Heart left ventricle (tissue), 16 donors: ENCODE results near the gene SLC22A15. TPM values are rescaled to one million over a fixed set of nuclear protein-coding genes. Genes with fewer than 3 reads are reported as not detected.

ENCODE experiments used
- ATAC-seq, 4 donors: fragments of 200-7000 bp; cut with Tn5 transposase; one replicate each; pipeline ENCODE4 v1.9.1; 2020 to 2022; ENCODE audit warnings: moderate library complexity in 4 of 4, mild to moderate bottlenecking in 3 of 4, moderate number of reproducible peaks in 1 of 4
- DNase-seq, 5 donors: peaks; one replicate each; pipeline ENCODE4 v3.0.0-alpha.2; 2020
- H3K27ac ChIP-seq, 12 donors: fragments of 200-600 bp; sonication (generic) in 4 of 12; one replicate each; pipeline versions ENCODE4 v1.5.0 to v1.8.0; 2016 to 2022; ENCODE audit warnings: mild to moderate bottlenecking in 2 of 12
- H3K27me3 ChIP-seq, 9 donors: fragments of 200-600 bp; sonication (generic) in 2 of 9; one replicate each; pipeline versions ENCODE4 v1.5.1 to v1.8.0; 2016 to 2022; ENCODE audit warnings: mild to moderate bottlenecking in 3 of 9
- H3K36me3 ChIP-seq, 9 donors: fragments of 200-600 bp; sonication (generic) in 2 of 9; one replicate each; pipeline versions ENCODE4 v1.5.0 to v1.8.0; 2018 to 2022; ENCODE audit warnings: mild to moderate bottlenecking in 2 of 9
- H3K4me1 ChIP-seq, 12 donors: fragments of 200-600 bp; sonication (generic) in 4 of 12; one replicate each; pipeline versions ENCODE4 v1.5.0 to v1.8.0; 2016 to 2022; ENCODE audit warnings: mild to moderate bottlenecking in 3 of 12
- H3K4me3 ChIP-seq, 12 donors: fragments of 200-600 bp; sonication (generic) in 4 of 12; one replicate each; pipeline versions ENCODE4 v1.5.0 to v1.8.0; 2017 to 2022; ENCODE audit warnings: mild to moderate bottlenecking in 9 of 12, moderate library complexity in 4 of 12
- H3K9me3 ChIP-seq, 12 donors: fragments of 200-600 bp; sonication (generic) in 4 of 12; one replicate each; pipeline versions ENCODE4 v1.5.0 to v1.8.0; 2016 to 2022; ENCODE audit warnings: mild to moderate bottlenecking in 1 of 12
- POLR2A ChIP-seq, 2 donors: fragments of 450-650 bp; IDR thresholded peaks; one replicate each; pipeline ENCODE4 v1.6.1; 2017; ENCODE audit warnings: antibody characterized with exemption in 2 of 2, mild to moderate bottlenecking in 2 of 2, moderate library complexity in 2 of 2
- WGBS, 4 donors: extraction: QIAGEN DNeasy Blood & Tissue Kit in 2 of 4; methylation state at CpG; one replicate each; pipeline versions ENCODE4 v1.1.5 to v1.1.7; 2013 to 2018; 5-methylcytosine and 5-hydroxymethylcytosine counted together
- intact Hi-C, 10 donors: fragments of 100-400 bp; cut with DNase I; formaldehyde crosslinking; loops; one replicate each; pipeline versions ENCODE4 v1.11.1 to v1.14.2; 2022
- polyA plus RNA-seq, 2 donors: library from polyadenylated mRNA; stranded (reverse); fragments of 200-250 nt; gene quantifications; one replicate each; pipeline ENCODE4 v1.2.3, GENCODE V29; 2013
- total RNA-seq, 9 donors: library from RNA; depleted of rRNA in 2 of 9; stranded (reverse); fragments of >200 nt in 2 of 9; fragmentation: NEBNext Ultra II Directional in 3 of 9; extraction: Animal tissue kit (Norgen Biotek cat#: 25700) in 3 of 9; gene quantifications; one replicate each; pipeline versions ENCODE4 v1.1.0 to v1.2.4, GENCODE V29; 2016 to 2023
- TF ChIP-seq, protein P1 (sequence below), 12 donors: fragments of 200-600 bp; sonication (generic) in 4 of 12; IDR thresholded peaks; one replicate each; pipeline versions ENCODE4 v1.5.0 to v1.8.0; 2018 to 2022; ENCODE audit warnings: antibody characterized with exemption in 12 of 12, mild to moderate bottlenecking in 5 of 12
- donor health status: ischemic (EF 13 %, LVEDD 7.1; RV severe dilation, severe dysfunction).
- donor health status: healthy with polysubstance abuse.
- donor health status: DM: no; HTN: yes; CAD: no.
- donor health status: DM: no; HTN: no; CAD: no.
- donor health status: ischemic (EF 25% LVEDD 6.9; RV normal size, moderate dysfunction).
- donor health status: ischemic (EF 25% LVEDD 5.7; RV mildly dilated, moderate dysfunction).
- donor health status: healthy.
- donor health status: DM: yes; HTN: yes; CAD: no.
- donor health status: ischemic (EF 35%, LVEDD 5.7; RV mildly dilated, moderate dysfunction).
- donor health status: nonischemic (EF 11% LVEDD 7.7; RV severe dilation, severe dysfunction).
- donor health status: DM: yes; HTN: yes; CAD: no.
- donor health status: PGD.
- donor health status: ischemic (EF 29% LVEDD 5.4; RV normal size, mild dysfunction).
- donor health status: nonischemic (EF 23%, LVEDD 6.1; RV moderate dilation, normal function).

Gene SLC22A15
- total and polyA plus RNA-seq, 11 donors: 2.7 to 9.4 (median 7.9) TPM

DNA sequence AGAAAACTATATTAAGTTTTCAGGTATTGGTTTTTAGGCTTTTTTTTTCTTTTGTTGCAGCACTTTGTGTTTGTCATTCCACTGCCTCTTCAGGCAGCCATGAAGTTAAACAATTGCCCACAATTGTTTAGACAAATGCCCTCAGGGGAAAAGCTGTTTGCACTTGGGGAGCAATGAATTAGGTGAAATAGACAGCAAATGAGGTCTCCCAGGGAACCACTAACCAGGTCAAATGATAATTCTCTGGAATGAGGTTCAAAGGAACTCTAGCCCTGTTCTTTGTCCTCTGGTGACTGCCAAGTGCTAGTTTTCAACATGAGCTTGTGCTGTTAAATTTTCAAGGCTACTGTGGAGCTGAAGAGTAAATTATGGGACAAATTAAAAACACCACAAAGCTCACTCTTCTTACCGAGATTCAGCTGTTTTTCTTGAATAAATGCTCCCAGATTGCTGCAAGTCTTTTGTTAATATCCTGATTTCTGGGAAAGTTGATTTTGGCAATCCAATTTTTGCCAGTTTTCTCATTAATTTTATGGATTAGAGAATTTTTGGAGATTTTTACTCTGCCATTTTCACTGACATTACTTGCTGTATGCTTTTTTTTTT, 119.8 kb downstream of the SLC22A15 start:
- DNase-seq (no peak), ATAC-seq (no peak)
- peaks cover 0 to 27% (median 4%) of the 10 kb centered on the region in 12 donors for H3K9me3 ChIP-seq
- no peaks in the 10 kb centered on the region for H3K36me3 ChIP-seq
- H3K4me3 ChIP-seq: no peak overlapping the region
- H3K27ac ChIP-seq: no peak overlapping the region
- H3K4me1 ChIP-seq: peaks cover 0 to 5% (median 0%) of the 10 kb centered on the region in 12 donors
- intact Hi-C loops: no loop called here
- TF ChIP-seq, protein P1, sequence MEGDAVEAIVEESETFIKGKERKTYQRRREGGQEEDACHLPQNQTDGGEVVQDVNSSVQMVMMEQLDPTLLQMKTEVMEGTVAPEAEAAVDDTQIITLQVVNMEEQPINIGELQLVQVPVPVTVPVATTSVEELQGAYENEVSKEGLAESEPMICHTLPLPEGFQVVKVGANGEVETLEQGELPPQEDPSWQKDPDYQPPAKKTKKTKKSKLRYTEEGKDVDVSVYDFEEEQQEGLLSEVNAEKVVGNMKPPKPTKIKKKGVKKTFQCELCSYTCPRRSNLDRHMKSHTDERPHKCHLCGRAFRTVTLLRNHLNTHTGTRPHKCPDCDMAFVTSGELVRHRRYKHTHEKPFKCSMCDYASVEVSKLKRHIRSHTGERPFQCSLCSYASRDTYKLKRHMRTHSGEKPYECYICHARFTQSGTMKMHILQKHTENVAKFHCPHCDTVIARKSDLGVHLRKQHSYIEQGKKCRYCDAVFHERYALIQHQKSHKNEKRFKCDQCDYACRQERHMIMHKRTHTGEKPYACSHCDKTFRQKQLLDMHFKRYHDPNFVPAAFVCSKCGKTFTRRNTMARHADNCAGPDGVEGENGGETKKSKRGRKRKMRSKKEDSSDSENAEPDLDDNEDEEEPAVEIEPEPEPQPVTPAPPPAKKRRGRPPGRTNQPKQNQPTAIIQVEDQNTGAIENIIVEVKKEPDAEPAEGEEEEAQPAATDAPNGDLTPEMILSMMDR (IDR thresholded peaks at IDR 0.05): no peak
- 68 to 90% (median 83%) methylated on average over 1 of the region's 1 CpG for WGBS, 4 donors
- H3K27me3 ChIP-seq: no peaks in the 10 kb centered on the region

DNA sequence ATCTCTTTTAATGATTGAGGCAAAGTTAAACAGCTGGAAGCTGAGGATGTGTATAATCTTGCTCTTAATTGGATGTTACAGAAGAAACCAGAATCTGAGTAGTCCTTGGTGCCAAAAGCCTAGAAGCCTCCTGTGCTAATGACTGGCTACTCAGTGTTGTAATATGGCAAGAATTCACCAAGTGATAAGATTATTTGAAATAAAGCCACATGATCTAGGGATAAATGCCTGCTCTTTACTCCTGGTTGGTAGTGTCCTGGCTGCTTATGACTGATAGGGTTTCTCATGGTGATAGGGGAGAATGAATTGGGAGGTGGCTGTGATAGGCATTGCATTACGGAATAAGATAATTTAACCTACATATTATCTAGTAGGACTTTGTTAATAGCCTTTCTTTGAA, 121.3 kb downstream of the SLC22A15 start:
- intact Hi-C loops: no loop called here
- Histone ChIP-seq H3K4me3 (no peak overlapping the region), H3K4me1 (peaks cover 0 to 5% (median 0%) of the 10 kb centered on the region in 12 donors), H3K36me3 (no peaks in the 10 kb centered on the region), H3K27me3 (no peaks in the 10 kb centered on the region), H3K27ac (no peak overlapping the region), H3K9me3 (peaks cover 0 to 23% (median 4%) of the 10 kb centered on the region in 12 donors)
- DNase-seq (no peak), ATAC-seq (no peak)
- TF ChIP-seq, protein P1 (IDR thresholded peaks at IDR 0.05): no peak
- no peak for TF ChIP-seq POLR2A (IDR thresholded peaks at IDR 0.05)
- 43 to 62% (median 50%) methylated on average over 1 of the region's 1 CpG for whole genome bisulfite sequencing, 4 donors

DNA sequence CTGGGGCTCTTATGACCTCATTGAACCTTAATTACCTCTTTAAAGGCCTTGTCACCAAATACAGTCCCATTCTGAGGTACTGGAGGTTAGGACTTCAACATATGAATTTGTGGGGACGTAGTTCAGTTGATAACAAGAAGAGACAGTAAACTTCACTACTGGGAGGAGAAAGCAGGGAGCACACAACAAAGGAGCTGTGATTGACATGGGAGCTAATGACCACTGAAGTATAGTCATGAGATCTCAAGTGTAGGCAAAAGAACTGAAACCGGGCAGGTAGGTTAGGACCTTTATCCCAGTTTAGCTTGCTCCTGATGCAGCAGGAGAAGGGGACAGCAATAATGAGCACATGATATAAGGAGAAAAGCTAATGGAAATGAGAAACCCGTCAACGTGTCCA, 123.1 kb downstream of the SLC22A15 start:
- 85 to 91% (median 88%) methylated on average over 4 of the region's 4 CpGs for WGBS, 4 donors
- H3K27me3 ChIP-seq: no peaks in the 10 kb centered on the region
- ATAC-seq (no peak), DNase-seq (no peak)
- peaks cover 0 to 21% (median 4%) of the 10 kb centered on the region in 12 donors for H3K9me3 ChIP-seq
- H3K4me1 ChIP-seq: peaks cover 0 to 5% (median 0%) of the 10 kb centered on the region in 12 donors
- TF ChIP-seq POLR2A (IDR thresholded peaks at IDR 0.05): no peak
- TF ChIP-seq, protein P1 (IDR thresholded peaks at IDR 0.05): no peak
- H3K4me3 ChIP-seq: no peak overlapping the region
- no peak overlapping the region for H3K27ac ChIP-seq
- intact Hi-C loops: no loop called here
- H3K36me3 ChIP-seq: no peaks in the 10 kb centered on the region

DNA sequence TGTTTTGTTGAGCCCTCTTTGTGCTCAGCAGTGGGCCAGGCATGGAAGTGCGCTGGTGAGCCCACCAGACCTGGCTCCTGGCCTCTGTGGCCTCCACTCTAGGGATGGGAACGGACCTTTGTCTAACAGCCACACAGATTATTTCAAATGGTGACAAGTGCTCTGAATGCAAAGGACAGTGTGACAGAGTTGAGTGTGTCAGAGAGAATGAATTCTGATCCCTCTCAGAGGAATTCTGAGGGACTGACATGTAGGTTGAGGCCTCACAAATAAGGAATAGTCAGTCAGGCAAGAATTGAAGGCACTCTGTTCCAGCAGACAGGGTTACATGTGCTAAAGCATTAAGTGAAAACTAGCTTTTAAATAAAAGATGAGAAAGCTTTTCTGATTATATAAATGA, 123.6 kb downstream of the SLC22A15 start:
- DNase-seq: no peak
- no peak overlapping the region for H3K27ac ChIP-seq
- ATAC-seq: no peak
- WGBS, 4 donors: 82 to 94% (median 87%) methylated on average over 2 of the region's 2 CpGs
- no peak overlapping the region for H3K4me3 ChIP-seq
- H3K4me1 ChIP-seq: peaks cover 0 to 5% (median 0%) of the 10 kb centered on the region in 12 donors
- H3K9me3 ChIP-seq: peaks cover 0 to 16% (median 4%) of the 10 kb centered on the region in 12 donors
- intact Hi-C loops: no loop called here
- no peaks in the 10 kb centered on the region for H3K36me3 ChIP-seq
- no peaks in the 10 kb centered on the region for H3K27me3 ChIP-seq
- TF ChIP-seq, protein P1 (IDR thresholded peaks at IDR 0.05): no peak
- TF ChIP-seq POLR2A (IDR thresholded peaks at IDR 0.05): no peak
